HCT116 (cell line): ENCODE measurements around the gene PSME2. TPM values are rescaled to one million over a fixed set of nuclear protein-coding genes. Genes with fewer than 3 reads are reported as not detected.

Source experiments
- ATAC-seq: fragments of 200-7000 bp; cut with Tn5 transposase; 2 replicates; pipeline ENCODE4 v1.9.1; 2020; ENCODE audit warnings: mild to moderate bottlenecking, moderate library complexity
- BruUV-seq: library from RNA; stranded (reverse); fragments of 400-500 nt; replicated peaks from 2 replicates; lab custom pipeline; 2021; lab: Mats Ljungman, UMichigan
- CTCF ChIA-PET: fragments of 300-600 bp; sonication (Branson Sonifier 250); formaldehyde crosslinking; loops from one replicate; lab custom pipeline; 2021; ENCODE audit warnings: antibody characterized with exemption; lab: Charles Lee
- POLR2A ChIA-PET: fragments of 300-600, 350-600 bp; sonication (Branson Sonifier 250); formaldehyde crosslinking; loops from one replicate; lab custom pipeline; 2021; ENCODE audit warnings: antibody characterized with exemption; lab: Charles Lee
- RAD21 ChIA-PET, 2 experiments: fragments of 300-600 bp; sonication (Branson Sonifier 250); formaldehyde crosslinking; loops; one replicate each; lab custom pipeline; 2023; ENCODE audit warnings: low total read pairs in 2 of 2; ENCODE audit not compliant: uncharacterized antibody in 2 of 2, unreplicated experiment in 2 of 2, low non-redundant PET in 1 of 2; lab: Charles Lee
- DNase-seq: peaks from one replicate; pipeline ENCODE4 v3.0.0-alpha.2; 2010; ENCODE audit warnings: low read depth, low spot score
- H2AFZ ChIP-seq: fragments of 200-600 bp; shearing (Covaris generic), sonication (generic); 2 replicates; pipeline ENCODE4 v1.6.1; 2017; ENCODE audit warnings: low read depth, mixed run types, mixed read lengths, antibody characterized with exemption, low read length; ENCODE audit not compliant: poor library complexity, severe bottlenecking
- H3K27ac ChIP-seq: 2 replicates; pipeline ENCODE4 v1.5.1; 2012; ENCODE audit warnings: low read depth, low read length
- H3K27me3 ChIP-seq: fragments of 200-600 bp; sonication (generic); 2 replicates; pipeline ENCODE4 v1.6.1; 2016; ENCODE audit warnings: mixed run types, low read length, mixed read lengths; ENCODE audit not compliant: insufficient read depth
- H3K36me3 ChIP-seq, 2 experiments: fragments of 200-500 bp in 1 of 2; fragments of 200-600 bp in 1 of 2; sonication (Bioruptor generic) in 1 of 2; sonication (generic) in 1 of 2; 2 replicates each; pipeline versions ENCODE4 v1.5.1 to v1.6.1; 2014 to 2016; ENCODE audit warnings: low read length in 2 of 2, inconsistent platforms in 1 of 2, mixed read lengths in 1 of 2, mixed run types in 1 of 2; ENCODE audit not compliant: insufficient read depth in 2 of 2, control insufficient read depth in 1 of 2
- H3K4me1 ChIP-seq, 2 experiments: fragments of 200-600 bp in 1 of 2; sonication (generic) in 1 of 2; 2 replicates each; pipeline versions ENCODE4 v1.5.1 to v1.6.1; 2012 to 2017; ENCODE audit warnings: low read length in 2 of 2, inconsistent platforms in 1 of 2, mild to moderate bottlenecking in 1 of 2, mixed read lengths in 1 of 2, mixed run types in 1 of 2, moderate library complexity in 1 of 2; ENCODE audit not compliant: insufficient read depth in 2 of 2, control insufficient read depth in 1 of 2
- H3K4me2 ChIP-seq: fragments of 200-600 bp; sonication (generic); 2 replicates; pipeline ENCODE4 v1.6.1; 2017; ENCODE audit warnings: mixed run types, low read length, mixed read lengths
- H3K4me3 ChIP-seq, 2 experiments: fragments of 200-600 bp in 1 of 2; sonication (generic) in 1 of 2; replicated peaks in 1 of 2; 2 replicates each; pipeline ENCODE4 v1.5.1; 2011 to 2016; ENCODE audit warnings: low read length in 2 of 2, control low read depth in 1 of 2, low read depth in 1 of 2, mild to moderate bottlenecking in 1 of 2, mixed read lengths in 1 of 2, mixed run types in 1 of 2
- H3K79me2 ChIP-seq: fragments of 200-600 bp; sonication (generic); 2 replicates; pipeline ENCODE4 v1.6.1; 2017; ENCODE audit warnings: mild to moderate bottlenecking, mixed run types, low read length, moderate library complexity, mixed read lengths; ENCODE audit not compliant: insufficient read depth
- H3K9ac ChIP-seq: fragments of 200-600 bp; sonication (generic); 2 replicates; pipeline ENCODE4 v1.6.1; 2016; ENCODE audit warnings: low read length, mixed read lengths
- H3K9me2 ChIP-seq: fragments of 200-600 bp; sonication (generic), shearing (Covaris generic); 2 replicates; pipeline ENCODE4 v1.6.1; 2017; ENCODE audit warnings: mixed run types, mild to moderate bottlenecking, moderate library complexity; ENCODE audit not compliant: insufficient read depth
- H3K9me3 ChIP-seq, 2 experiments: fragments of 200-500 bp in 1 of 2; fragments of 200-600 bp in 1 of 2; sonication (Bioruptor generic) in 1 of 2; sonication (generic) in 1 of 2; 2 replicates each; pipeline ENCODE4 v1.6.1; 2014 to 2017; ENCODE audit warnings: low read length in 2 of 2, mixed read lengths in 2 of 2, inconsistent platforms in 1 of 2, low read depth in 1 of 2, mild to moderate bottlenecking in 1 of 2, mixed run types in 1 of 2, moderate library complexity in 1 of 2; ENCODE audit not compliant: control insufficient read depth in 1 of 2, insufficient read depth in 1 of 2
- H4K20me1 ChIP-seq: fragments of 200-600 bp; sonication (generic), shearing (Covaris generic); 2 replicates; pipeline ENCODE4 v1.6.1; 2017; ENCODE audit warnings: mixed run types, mild to moderate bottlenecking, moderate library complexity; ENCODE audit not compliant: insufficient read depth
- ATF3 ChIP-seq: IDR thresholded peaks from 2 replicates; pipeline ENCODE4 v1.6.1; 2012
- CBX3 ChIP-seq: IDR thresholded peaks from 2 replicates; pipeline ENCODE4 v1.6.1; 2012; ENCODE audit warnings: low read depth
- CEBPB ChIP-seq: IDR thresholded peaks from 2 replicates; pipeline ENCODE4 v1.6.1; 2012; ENCODE audit warnings: low read depth
- ELF1 ChIP-seq: IDR thresholded peaks from 2 replicates; pipeline ENCODE4 v1.6.1; 2012; ENCODE audit warnings: low read depth, borderline replicate concordance
- EZH2 ChIP-seq: fragments of 200-600 bp; sonication (generic); IDR thresholded peaks from 2 replicates; pipeline ENCODE4 v1.6.1; 2017; ENCODE audit warnings: antibody characterized with exemption, mixed run types
- EZH2phosphoT487 ChIP-seq: fragments of 200-600 bp; IDR thresholded peaks from 2 replicates; pipeline ENCODE4 v1.6.1; 2018; ENCODE audit warnings: antibody characterized with exemption, borderline replicate concordance
- FOSL1 ChIP-seq: IDR thresholded peaks from 2 replicates; pipeline ENCODE4 v1.6.1; 2012; ENCODE audit warnings: low read depth
- JUND ChIP-seq: IDR thresholded peaks from 2 replicates; pipeline ENCODE4 v1.6.1; 2012
- MAX ChIP-seq: IDR thresholded peaks from 2 replicates; pipeline ENCODE4 v1.6.1; 2012
- POLR2AphosphoS5 ChIP-seq: IDR thresholded peaks from 2 replicates; pipeline ENCODE4 v1.6.1; 2011; ENCODE audit warnings: mild to moderate bottlenecking, low read depth, low read length, moderate library complexity
- RAD21 ChIP-seq: IDR thresholded peaks from 2 replicates; pipeline ENCODE4 v1.6.1; 2012; ENCODE audit warnings: low read depth, mild to moderate bottlenecking
- REST ChIP-seq: IDR thresholded peaks from 2 replicates; pipeline ENCODE4 v1.6.1; 2012; ENCODE audit warnings: low read depth
- SIN3A ChIP-seq: IDR thresholded peaks from 2 replicates; pipeline ENCODE4 v1.6.1; 2012; ENCODE audit warnings: low read depth
- SP1 ChIP-seq: IDR thresholded peaks from 2 replicates; pipeline ENCODE4 v1.6.1; 2012; ENCODE audit warnings: low read depth
- TCF7L2 ChIP-seq: IDR thresholded peaks from 2 replicates; pipeline ENCODE4 v1.7.0; 2011; ENCODE audit warnings: borderline replicate concordance, inconsistent platforms; ENCODE audit not compliant: insufficient read depth, insufficient read length; ENCODE audit errors: extremely low read depth
- YY1 ChIP-seq: IDR thresholded peaks from 2 replicates; pipeline ENCODE4 v1.6.1; 2011; ENCODE audit warnings: low read length, low read depth, moderate library complexity, mild to moderate bottlenecking; ENCODE audit not compliant: insufficient replicate concordance; ENCODE audit errors: extremely low read depth
- ZBTB33 ChIP-seq: IDR thresholded peaks from 2 replicates; pipeline ENCODE4 v1.6.1; 2011; ENCODE audit warnings: mild to moderate bottlenecking, low read length, moderate library complexity; ENCODE audit not compliant: insufficient replicate concordance; ENCODE audit errors: extremely low read depth
- ZFX ChIP-seq: fragments of 450-650 bp; IDR thresholded peaks from 2 replicates; pipeline ENCODE4 v1.6.1; 2017
- ZNF274 ChIP-seq: fragments of 200-500 bp; sonication (Bioruptor generic); IDR thresholded peaks from 2 replicates; pipeline ENCODE4 v1.6.1; 2014; ENCODE audit warnings: mild to moderate bottlenecking, low read depth, low read length, inconsistent platforms
- intact Hi-C: fragments of 100-400 bp; cut with micrococcal nuclease; formaldehyde crosslinking; loops from 2 replicates; pipeline ENCODE4 v1.10.0; 2022
- total RNA-seq: library from RNA; stranded (reverse); gene quantifications from one replicate; pipeline ENCODE4 v1.2.1, GENCODE V29; 2021; ENCODE audit not compliant: unreplicated experiment

The PSME2 gene
- total RNA-seq, 1 experiment from 2014 or later, result 160 TPM

- CTCF ChIA-PET, result no interaction called here
- no peak for TF ChIP-seq JUND
- no peak for TF ChIP-seq REST
- no peak for TF ChIP-seq CBX3
- TF ChIP-seq ELF1, result no peak
- no peak for TF ChIP-seq POLR2AphosphoS5
- TF ChIP-seq SIN3A, result no peak
- TF ChIP-seq EZH2phosphoT487, result no peak
- no peak for TF ChIP-seq EZH2
- no peak for TF ChIP-seq ATF3
- no peak for TF ChIP-seq ZNF274
- no peak for TF ChIP-seq CEBPB
- no peak for TF ChIP-seq ZFX
- no peak for TF ChIP-seq YY1
- no peak for TF ChIP-seq MAX
- TF ChIP-seq FOSL1, result no peak
- no peak for TF ChIP-seq RAD21
- no peak for TF ChIP-seq ZBTB33
- no peak for TF ChIP-seq TCF7L2
- TF ChIP-seq SP1, result no peak
Observed at GRCh38 chr14:24122898-24123297, 23.5 kb downstream of the PSME2 start.

More at GRCh38 chr14:24122898-24123297, 23.5 kb downstream of the PSME2 start:
- Histone ChIP-seq H3K4me1 (no peaks in the 10 kb centered on the region), H2AFZ (no peak overlapping the region), H3K9me2 (no peaks in the 10 kb centered on the region), H4K20me1 (no peaks in the 10 kb centered on the region), H3K9me3 (no peaks in the 10 kb centered on the region), H3K4me3 (no peak overlapping the region), H3K79me2 (no peaks in the 10 kb centered on the region), H3K9ac (no peak overlapping the region), H3K27me3 (no peaks in the 10 kb centered on the region), H3K4me2 (no peak overlapping the region), H3K27ac (no peak overlapping the region), H3K36me3 (peaks cover 18 to 24% of the 10 kb centered on the region in 2 experiments)
- ATAC-seq, result no peak
- ChIA-PET POLR2A (no interaction called here), RAD21 (no interaction called here)
- BruUV-seq, result no TSS peak
- intact Hi-C loops, result no loop called here
- no peak for DNase-seq
